ENCODE measurements around the gene KIF21A. TPM values are rescaled to one million over a fixed set of nuclear protein-coding genes. Genes with fewer than 3 reads are reported as not detected.

Gene KIF21A
- total RNA-seq, 6 experiments from 2014 or later = 0.55 to 2.7 (median 0.83) TPM

DNA sequence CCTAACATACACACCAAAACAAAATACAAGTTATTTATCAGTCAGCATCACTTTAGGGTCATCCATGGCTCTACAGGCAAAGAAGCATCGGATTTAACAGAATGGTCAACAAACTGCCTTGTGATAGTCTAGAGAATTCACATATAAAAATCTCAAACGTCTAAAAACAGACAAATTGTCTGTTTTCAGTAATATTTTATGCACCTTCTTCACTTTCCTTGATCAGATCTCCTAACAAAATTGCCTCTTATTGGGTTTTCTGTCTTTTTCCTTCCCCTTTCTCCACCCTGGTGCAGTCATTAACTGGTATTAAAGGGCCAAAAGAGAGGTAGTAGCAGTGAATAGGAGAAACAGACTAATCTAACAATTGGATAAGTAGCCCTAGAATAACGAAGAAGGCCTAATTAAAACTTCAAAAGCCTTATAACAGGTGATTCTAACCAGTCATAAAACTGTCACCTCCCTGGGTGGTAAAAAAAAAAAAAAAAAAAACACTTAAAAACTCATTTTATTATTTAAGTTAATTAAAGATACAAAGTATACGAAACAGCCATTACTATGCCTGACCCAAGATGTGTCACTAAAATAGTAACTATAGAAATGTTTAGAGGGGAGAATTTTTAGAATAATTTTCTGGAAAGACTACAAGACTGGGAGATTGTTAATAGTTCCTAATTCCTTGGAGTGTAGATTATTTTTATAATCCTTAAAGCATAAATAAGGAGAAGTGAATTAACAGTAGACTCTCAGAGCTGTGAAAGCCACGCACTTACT, 1.5 kb downstream of the KIF21A start:
- no peaks in the 10 kb centered on the region; the same call in 1 of the 2 replicates for H3K9me3 Mint-ChIP-seq
- H3K4me1 Mint-ChIP-seq (ENCODE audit: low read depth) = peaks cover 13% of the 10 kb centered on the region
- no peak overlapping the region for H3K27ac Mint-ChIP-seq
- TF ChIP-seq, protein P1, sequence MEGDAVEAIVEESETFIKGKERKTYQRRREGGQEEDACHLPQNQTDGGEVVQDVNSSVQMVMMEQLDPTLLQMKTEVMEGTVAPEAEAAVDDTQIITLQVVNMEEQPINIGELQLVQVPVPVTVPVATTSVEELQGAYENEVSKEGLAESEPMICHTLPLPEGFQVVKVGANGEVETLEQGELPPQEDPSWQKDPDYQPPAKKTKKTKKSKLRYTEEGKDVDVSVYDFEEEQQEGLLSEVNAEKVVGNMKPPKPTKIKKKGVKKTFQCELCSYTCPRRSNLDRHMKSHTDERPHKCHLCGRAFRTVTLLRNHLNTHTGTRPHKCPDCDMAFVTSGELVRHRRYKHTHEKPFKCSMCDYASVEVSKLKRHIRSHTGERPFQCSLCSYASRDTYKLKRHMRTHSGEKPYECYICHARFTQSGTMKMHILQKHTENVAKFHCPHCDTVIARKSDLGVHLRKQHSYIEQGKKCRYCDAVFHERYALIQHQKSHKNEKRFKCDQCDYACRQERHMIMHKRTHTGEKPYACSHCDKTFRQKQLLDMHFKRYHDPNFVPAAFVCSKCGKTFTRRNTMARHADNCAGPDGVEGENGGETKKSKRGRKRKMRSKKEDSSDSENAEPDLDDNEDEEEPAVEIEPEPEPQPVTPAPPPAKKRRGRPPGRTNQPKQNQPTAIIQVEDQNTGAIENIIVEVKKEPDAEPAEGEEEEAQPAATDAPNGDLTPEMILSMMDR (IDR thresholded peaks at IDR 0.05) = no peak
- no peaks in the 10 kb centered on the region for H3K36me3 Mint-ChIP-seq (ENCODE audit: low read depth)
- H3K4me3 Mint-ChIP-seq = no peak overlapping the region
- no peak for DNase-seq
- H3K27me3 Mint-ChIP-seq (ENCODE audit: insufficient read depth) = peaks cover 5% of the 10 kb centered on the region

DNA sequence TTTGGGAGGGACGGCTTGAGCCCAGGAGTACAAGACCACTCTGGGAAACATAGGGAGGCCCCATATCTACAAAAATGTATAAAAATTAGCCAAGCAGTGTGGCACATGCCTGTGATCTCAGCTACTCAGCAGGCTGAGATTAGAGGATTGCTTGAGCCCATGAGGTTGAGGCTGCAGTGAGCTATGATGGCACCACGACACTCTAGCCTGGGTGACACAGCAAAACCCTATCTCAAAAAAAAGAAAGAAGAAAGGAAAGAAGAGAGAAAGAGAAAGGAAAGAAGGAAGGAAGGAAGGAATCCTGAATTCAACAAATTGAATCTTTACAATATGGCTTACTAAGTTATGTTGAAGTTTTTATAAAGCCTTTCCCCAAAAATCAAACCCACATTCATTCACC, 2.1 kb downstream of the KIF21A start:
- H3K27ac Mint-ChIP-seq = no peak overlapping the region; the same call in 1 of the 2 replicates
- no peaks in the 10 kb centered on the region for H3K36me3 Mint-ChIP-seq (ENCODE audit: low read depth)
- TF ChIP-seq, protein P1 (IDR thresholded peaks at IDR 0.05) = no peak
- no peaks in the 10 kb centered on the region; the same call in 1 of the 2 replicates for H3K9me3 Mint-ChIP-seq
- DNase-seq = no peak
- H3K4me1 Mint-ChIP-seq (ENCODE audit: low read depth) = peaks cover 13% of the 10 kb centered on the region
- no peak overlapping the region for H3K4me3 Mint-ChIP-seq
- H3K27me3 Mint-ChIP-seq (ENCODE audit: insufficient read depth) = peaks cover 5% of the 10 kb centered on the region

DNA sequence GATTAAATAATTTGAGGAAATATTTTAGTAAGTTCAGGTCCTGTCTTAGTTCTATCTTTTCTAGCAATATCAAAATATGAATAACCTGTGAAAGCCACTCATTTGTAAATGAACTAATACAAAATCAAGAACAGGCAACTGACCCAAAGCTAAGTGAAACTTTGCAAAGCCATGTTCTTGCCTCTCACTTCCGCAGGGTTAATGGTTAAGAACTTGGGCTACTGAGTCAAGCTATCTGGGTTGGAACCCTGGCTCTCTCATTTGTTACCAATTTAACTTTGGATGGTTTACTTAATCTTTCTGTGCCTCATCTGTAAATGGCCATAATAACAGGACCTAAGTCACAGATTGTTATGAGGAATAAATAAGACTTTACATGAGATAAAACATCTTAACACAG, 2.8 kb downstream of the KIF21A start:
- TF ChIP-seq, protein P1 (IDR thresholded peaks at IDR 0.05) = no peak
- Mint-ChIP-seq H3K36me3 (ENCODE audit: low read depth) (no peaks in the 10 kb centered on the region), H3K4me3 (no peak overlapping the region), H3K27me3 (ENCODE audit: insufficient read depth) (peaks cover 2% of the 10 kb centered on the region; the same call in 1 of the 2 replicates), H3K4me1 (ENCODE audit: low read depth) (peaks cover 13% of the 10 kb centered on the region), H3K27ac (no peak overlapping the region), H3K9me3 (no peaks in the 10 kb centered on the region)
- DNase-seq = no peak

DNA sequence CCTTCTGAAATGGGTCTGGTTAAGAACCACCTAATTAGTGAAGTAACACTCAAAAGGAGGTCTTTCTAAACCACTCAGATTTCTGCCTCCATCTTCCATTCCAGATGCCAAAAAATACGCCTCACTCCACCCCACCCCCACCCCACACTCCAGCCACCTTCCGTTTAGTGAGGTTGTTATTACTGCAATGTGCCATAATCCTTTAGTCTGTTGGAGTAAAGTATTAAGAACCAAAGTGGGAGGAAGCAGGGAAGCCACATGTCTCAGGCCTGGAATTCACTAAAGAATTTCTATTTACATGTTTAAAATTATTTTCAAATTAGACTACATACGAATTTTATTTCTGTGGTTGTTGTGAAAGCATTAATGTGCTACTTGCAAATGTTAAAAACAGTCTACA, 7.4 kb downstream of the KIF21A start:
- Mint-ChIP-seq H3K9me3 (no peaks in the 10 kb centered on the region), H3K4me1 (ENCODE audit: low read depth) (no peaks in the 10 kb centered on the region), H3K4me3 (no peak overlapping the region), H3K27ac (no peak overlapping the region), H3K36me3 (ENCODE audit: low read depth) (no peaks in the 10 kb centered on the region), H3K27me3 (ENCODE audit: insufficient read depth) (no peaks in the 10 kb centered on the region)
- TF ChIP-seq, protein P1 (IDR thresholded peaks at IDR 0.05) = no peak
- no peak for DNase-seq

DNA sequence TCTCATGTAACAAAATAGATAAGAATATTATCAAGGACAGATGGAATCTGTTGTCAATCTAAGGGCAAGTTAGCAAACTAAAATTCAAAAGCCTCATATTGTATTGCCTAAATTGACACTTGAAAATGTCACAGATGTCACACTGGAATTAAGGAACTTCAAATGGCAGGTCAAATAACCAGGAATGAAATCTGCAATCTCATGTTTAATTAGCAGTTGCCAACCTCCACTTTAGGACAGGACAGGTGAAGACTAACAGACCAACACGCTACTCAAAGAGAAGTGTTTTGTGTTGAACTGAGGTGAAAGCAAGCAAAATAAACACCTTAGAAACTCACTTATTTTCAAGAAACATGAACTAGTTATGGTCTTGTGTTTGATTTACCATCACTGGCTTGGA, 11.1 kb downstream of the KIF21A start:
- H3K4me3 Mint-ChIP-seq = no peak overlapping the region
- no peaks in the 10 kb centered on the region for H3K27me3 Mint-ChIP-seq (ENCODE audit: insufficient read depth)
- TF ChIP-seq, protein P1 (IDR thresholded peaks at IDR 0.05) = no peak
- H3K9me3 Mint-ChIP-seq = peaks cover 5% of the 10 kb centered on the region; the same call in 1 of the 2 replicates
- H3K4me1 Mint-ChIP-seq (ENCODE audit: low read depth) = no peaks in the 10 kb centered on the region
- no peaks in the 10 kb centered on the region for H3K36me3 Mint-ChIP-seq (ENCODE audit: low read depth)
- no peak for DNase-seq
- no peak overlapping the region for H3K27ac Mint-ChIP-seq

Data from HFFc6 (cell line).